Measurements from ENCODE around the gene POLG.

- TF ChIP-seq CTCF (optimal IDR thresholded peaks at IDR 0.05 in 1 of 3, IDR thresholded peaks at IDR 0.05 in 1 of 3, conservative IDR thresholded peaks at IDR 0.05 in 1 of 3; ENCODE audit: extremely low read depth in 1 of 3, insufficient read depth in 2 of 3, low read length in 3 of 3), result no peak
- TF ChIP-seq EZH2 (IDR thresholded peaks at IDR 0.05; ENCODE audit: low read length), result no peak
Measured at GRCh38 chr15:89335298-89336041, 846 bp upstream of the POLG start.
